SHP77 treated with DMSO at 0.1 percent for 48 hours (cell line): Measurements from ENCODE around the gene CCDC8.
"Not testable (repeated sequence)": the region's sequence is repeated elsewhere in the genome, so short reads cannot be mapped to it uniquely, and the experiment has no call there.

ENCODE experiments used
- DNase-seq: peaks from one replicate; lab custom pipeline; 2025; lab: John Stamatoyannopoulos, UW

CCDC8 gene

DNA sequence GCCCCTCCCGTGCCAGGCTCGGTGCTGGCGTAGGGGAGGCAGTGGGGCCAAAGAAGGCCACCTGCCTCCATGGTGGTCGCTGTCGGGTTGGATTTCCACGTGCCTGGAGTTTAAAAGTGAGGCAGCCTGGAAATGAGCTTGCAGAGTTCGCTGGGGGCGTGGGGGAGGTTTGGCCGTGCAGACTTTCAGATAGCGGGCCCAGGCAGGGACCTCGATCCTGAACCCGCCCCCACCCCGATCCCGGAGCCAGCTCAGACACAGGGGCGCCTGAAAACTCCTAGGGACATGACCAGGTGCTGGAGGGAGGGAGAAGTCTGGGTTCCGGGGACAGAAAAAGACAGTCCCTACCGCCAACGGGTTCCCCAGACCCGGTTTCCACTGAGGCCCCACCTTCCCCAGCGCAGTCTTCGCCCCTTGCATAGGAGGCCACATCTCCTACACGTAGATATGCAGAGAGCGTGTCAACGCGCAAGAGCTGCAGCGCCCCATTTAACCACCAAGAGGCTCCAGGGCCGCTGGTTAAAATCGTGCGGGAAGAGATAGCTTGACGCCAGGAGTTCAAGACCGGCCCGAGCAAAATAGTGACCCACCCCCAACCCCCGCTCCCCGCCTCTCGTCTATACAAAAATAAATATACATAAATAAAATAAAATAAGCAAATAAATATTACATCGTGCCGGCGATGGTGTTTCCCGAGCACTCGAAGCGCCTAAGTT, 8.5 kb downstream of the CCDC8 start:
- no peak for DNase-seq

- DNase-seq: no peak
Observed at GRCh38 chr19:46404055-46404752, 9.2 kb downstream of the CCDC8 start.

DNA sequence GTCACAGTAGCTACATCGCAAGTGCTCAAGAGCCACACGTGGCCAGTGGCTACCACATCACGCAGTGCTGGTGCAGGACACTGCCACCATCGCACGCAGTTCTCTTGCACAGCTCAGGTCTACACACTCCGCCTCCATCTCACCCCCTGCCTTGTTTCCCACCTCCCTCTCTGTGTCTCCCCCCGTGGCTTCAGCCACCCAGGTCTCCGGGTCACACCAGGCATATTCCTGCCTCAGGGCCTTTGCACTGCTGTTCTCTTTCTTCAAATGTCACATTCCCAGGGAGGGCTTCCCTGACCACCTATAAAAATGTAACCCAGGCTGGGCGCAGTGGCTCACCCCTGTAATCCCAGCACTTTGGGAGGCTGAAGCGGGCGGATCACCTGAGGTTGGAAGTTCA, 10.6 kb downstream of the CCDC8 start:
- no peak for DNase-seq

DNA sequence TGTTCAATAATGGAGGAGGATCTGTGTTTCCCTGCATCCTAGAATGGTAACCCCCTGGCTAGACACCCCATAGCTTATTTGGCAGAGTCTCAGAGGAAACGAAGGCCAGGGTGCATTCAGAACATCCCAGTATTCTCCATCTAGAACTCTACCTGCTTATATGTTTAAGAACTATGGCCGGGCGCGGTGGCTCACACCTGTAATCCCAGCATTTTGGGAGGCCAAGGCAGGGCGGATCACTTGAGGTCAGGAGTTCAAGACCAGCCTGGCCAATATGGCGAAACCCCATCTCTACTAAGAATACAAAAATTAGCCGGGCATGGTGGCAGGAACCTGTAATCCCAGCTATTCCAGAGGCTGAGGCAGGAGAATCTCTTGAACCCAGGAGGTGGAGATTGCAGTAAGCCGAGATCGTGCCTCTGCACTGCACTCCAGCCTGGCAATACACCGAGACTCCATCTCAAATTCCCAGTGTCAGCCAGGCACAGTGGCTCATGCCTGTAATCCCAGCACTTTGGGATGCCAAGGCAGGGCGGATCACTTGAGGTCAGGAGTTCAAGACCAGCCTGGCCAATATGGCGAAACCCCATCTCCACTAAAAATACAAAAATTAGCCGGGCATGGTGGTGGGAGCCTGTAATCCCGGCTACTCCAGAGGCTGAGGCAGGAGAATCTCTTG, 15.4 kb downstream of the CCDC8 start:
- DNase-seq: not testable (repeated sequence)

- no peak for DNase-seq
Observed at GRCh38 chr19:46394402-46394797, 19.0 kb downstream of the CCDC8 start.

GRCh38 chr19:46393456-46394401, 19.6 kb downstream of the CCDC8 start:
- no peak for DNase-seq

DNA sequence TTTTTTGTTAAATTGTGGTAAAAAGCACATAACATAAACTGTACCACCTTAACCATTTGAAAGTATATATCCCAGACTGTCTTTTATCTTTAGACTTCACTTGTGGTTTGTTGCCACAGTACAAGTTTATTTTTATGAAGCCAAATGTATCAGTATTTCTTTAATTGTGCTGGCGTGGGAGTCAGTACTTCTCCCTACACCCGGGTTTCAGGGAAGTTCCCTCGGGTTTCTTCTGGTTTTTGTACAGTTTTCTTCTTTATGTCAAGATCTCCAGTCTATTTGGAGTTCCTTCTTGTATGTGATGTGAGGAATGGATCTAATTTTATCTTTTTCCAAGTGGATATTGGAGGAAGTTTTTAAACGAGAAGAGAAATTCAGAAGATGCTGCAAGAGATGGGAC, 20.5 kb downstream of the CCDC8 start:
- no peak for DNase-seq

- no peak for DNase-seq
Observed at GRCh38 chr19:46392252-46392801, 21.0 kb downstream of the CCDC8 start.

- DNase-seq: no peak
Observed at GRCh38 chr19:46391296-46392251, 21.8 kb downstream of the CCDC8 start.

DNA sequence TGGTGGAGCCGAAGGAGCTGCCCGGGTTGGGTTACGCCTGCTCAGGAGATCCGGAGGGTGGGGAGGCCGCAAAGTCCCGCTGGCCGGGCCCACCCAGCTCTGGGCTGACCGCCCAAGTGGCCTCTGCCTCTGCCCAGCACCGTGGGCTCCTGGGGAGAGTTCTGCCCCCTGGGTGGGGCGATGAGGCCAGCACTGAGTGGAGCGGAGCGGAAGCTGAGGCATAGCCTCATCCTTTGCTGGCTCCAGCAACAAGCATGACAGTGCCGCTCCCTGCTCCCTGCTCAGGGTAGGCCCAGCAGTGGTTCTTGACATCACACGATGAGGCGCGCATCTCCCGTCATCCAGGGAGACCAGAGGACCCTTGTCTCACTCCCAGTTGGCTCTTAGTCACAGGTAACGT, 22.5 kb downstream of the CCDC8 start:
- DNase-seq: no peak

DNA sequence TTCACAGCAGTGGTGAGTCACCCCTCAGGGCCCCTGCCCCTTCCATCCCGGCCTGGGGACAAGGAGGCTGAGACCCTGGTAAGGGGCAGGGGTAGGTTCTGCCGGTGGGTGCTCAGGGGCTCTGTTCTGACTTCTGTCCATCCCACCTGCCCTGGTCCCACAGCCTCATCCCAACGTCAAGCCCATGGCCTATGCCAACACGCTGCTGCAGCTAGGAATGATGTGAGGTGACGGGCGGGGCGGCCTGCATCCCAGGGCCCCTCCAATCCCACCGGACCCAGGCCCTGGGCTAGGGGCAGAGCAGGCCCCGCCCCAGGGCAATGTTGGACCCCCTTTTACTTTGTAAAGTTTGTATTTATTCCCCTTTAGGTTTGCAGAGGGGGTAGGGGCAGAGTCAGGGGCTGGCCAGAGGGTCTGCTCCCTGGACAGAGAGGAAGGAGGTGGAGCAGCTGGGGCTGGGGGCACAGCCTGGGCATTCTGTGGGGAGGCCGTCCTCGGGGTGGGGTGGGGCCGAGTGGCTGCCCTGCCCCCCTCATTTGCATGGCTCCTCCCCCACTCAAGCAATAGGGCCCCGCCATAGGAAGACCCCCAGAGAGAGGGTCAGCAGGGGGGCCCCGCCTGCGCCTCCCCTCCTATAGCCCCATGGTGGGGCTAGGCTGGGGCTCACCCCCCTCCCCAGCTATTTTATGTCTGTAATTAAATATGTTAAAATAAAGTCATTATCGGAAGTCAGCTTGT, 23.1 kb downstream of the CCDC8 start:
- DNase-seq: no peak

- no peak for DNase-seq
Observed at GRCh38 chr19:46388311-46389095, 24.9 kb downstream of the CCDC8 start.

- no peak for DNase-seq
Observed at GRCh38 chr19:46387713-46388130, 25.6 kb downstream of the CCDC8 start.

DNA sequence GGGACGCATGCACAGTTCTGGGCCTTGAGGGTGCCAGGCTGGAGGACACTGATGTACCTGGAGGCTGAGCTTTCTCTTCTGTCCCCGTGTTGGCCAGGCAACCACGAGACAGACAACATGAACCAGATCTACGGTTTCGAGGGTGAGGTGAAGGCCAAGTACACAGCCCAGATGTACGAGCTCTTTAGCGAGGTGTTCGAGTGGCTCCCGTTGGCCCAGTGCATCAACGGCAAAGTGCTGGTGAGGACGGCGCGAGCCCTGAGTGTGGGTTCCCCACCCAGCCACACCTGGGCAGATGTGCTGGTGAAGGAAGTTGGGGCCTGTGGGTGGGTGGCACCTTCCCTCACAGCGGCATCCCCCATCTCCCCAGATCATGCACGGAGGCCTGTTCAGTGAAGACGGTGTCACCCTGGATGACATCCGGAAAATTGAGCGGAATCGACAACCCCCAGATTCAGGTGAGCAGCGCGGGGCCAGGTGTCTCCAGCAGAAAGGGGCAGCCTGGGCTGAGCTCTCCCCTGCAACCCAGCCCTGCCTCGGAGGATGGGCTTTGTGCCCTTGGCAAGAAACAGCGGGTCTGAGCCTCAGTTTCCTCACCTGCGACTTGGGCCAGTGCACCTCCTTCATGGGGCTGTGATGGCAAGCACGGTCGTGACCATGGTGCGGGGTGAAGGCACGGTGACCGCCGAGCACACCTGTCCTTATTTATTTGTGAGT, 26.2 kb downstream of the CCDC8 start:
- DNase-seq: no peak

GRCh38 chr19:46386151-46386550, 27.2 kb downstream of the CCDC8 start:
- no peak for DNase-seq

- no peak for DNase-seq
Observed at GRCh38 chr19:46385636-46386035, 27.7 kb downstream of the CCDC8 start.

- no peak for DNase-seq
Observed at GRCh38 chr19:46384396-46384795, 29.0 kb downstream of the CCDC8 start.

- DNase-seq: no peak
Observed at GRCh38 chr19:46383846-46384245, 29.5 kb downstream of the CCDC8 start.
